Tibial nerve (tissue), 4 donors: ENCODE data around the gene INS.

Source experiments
- CTCF ChIP-seq, 5 experiments: fragments of 200-600 bp in 3 of 5; fragments of 450-650 bp in 2 of 5; sonication (generic) in 3 of 5; IDR thresholded peaks; one replicate each; pipeline ENCODE4 v1.5.1; 2016 to 2019; ENCODE audit warnings: antibody characterized with exemption in 5 of 5, mild to moderate bottlenecking in 3 of 5, moderate library complexity in 2 of 5
- EP300 ChIP-seq, 2 donors: sonication (generic); formaldehyde crosslinking; IDR thresholded peaks; one replicate each; pipeline ENCODE4 v1.6.1; 2017; ENCODE audit warnings: antibody characterized with exemption in 2 of 2, mild to moderate bottlenecking in 1 of 2
- POLR2A ChIP-seq, 2 donors: fragments of 450-650 bp; IDR thresholded peaks; one replicate each; pipeline ENCODE4 v1.6.1; 2017; ENCODE audit warnings: antibody characterized with exemption in 2 of 2, mild to moderate bottlenecking in 2 of 2, moderate library complexity in 2 of 2

GRCh38 chr11:2149864-2150847 is 10.9 kb downstream of the INS start:
- TF ChIP-seq CTCF (IDR thresholded peaks at IDR 0.05) (peak in 4 of 5 experiments; percentile 14 to 57 (median 34)), POLR2A (IDR thresholded peaks at IDR 0.05) (no peak), EP300 (IDR thresholded peaks at IDR 0.05) (no peak)
